ENCODE data around the gene IL27RA.
"Not testable (repeated sequence)": the region's sequence is repeated elsewhere in the genome, so short reads cannot be mapped to it uniquely, and the experiment has no call there.

IL27RA gene

GRCh38 chr19:14015524-14016035 lies 16.0 kb upstream of the IL27RA start:
- H3K27ac ChIP-seq (ENCODE audit: low read length), result no peak overlapping the region
- DNase-seq (ENCODE audit: low read depth, low spot score), result no peak
- H3K4me1 ChIP-seq (ENCODE audit: control insufficient read depth, insufficient read depth, low read length), result no peaks in the 10 kb centered on the region
- no peaks in the 10 kb centered on the region for H3K36me3 ChIP-seq (ENCODE audit: control insufficient read depth, insufficient read depth, low read length)
- H3K27me3 ChIP-seq (ENCODE audit: control insufficient read depth, insufficient read depth, low read length), result no peaks in the 10 kb centered on the region
- WGBS (ENCODE audit: insufficient coverage, insufficient read length), result no CpG with 5 or more reads among the region's 8 CpGs
- no peak overlapping the region for H3K4me3 ChIP-seq (ENCODE audit: low read length)
- H3K9me3 ChIP-seq (ENCODE audit: control insufficient read depth, insufficient read depth, low read length), result no peaks in the 10 kb centered on the region

- Histone ChIP-seq H3K4me3 (ENCODE audit: low read length) (no peak overlapping the region), H3K27me3 (ENCODE audit: control insufficient read depth, insufficient read depth, low read length) (no peaks in the 10 kb centered on the region), H3K27ac (ENCODE audit: low read length) (no peak overlapping the region), H3K4me1 (ENCODE audit: control insufficient read depth, insufficient read depth, low read length) (no peaks in the 10 kb centered on the region), H3K36me3 (ENCODE audit: control insufficient read depth, insufficient read depth, low read length) (no peaks in the 10 kb centered on the region), H3K9me3 (ENCODE audit: control insufficient read depth, insufficient read depth, low read length) (no peaks in the 10 kb centered on the region)
- no peak for DNase-seq (ENCODE audit: low read depth, low spot score)
- WGBS (ENCODE audit: insufficient coverage, insufficient read length), result no CpG with 5 or more reads among the region's 6 CpGs
Measured at GRCh38 chr19:14019100-14019499, 12.5 kb upstream of the IL27RA start.

GRCh38 chr19:14019739-14020138 lies 11.8 kb upstream of the IL27RA start:
- not testable (repeated sequence) for H3K9me3 ChIP-seq (ENCODE audit: control insufficient read depth, insufficient read depth, low read length); H3K36me3 ChIP-seq (ENCODE audit: control insufficient read depth, insufficient read depth, low read length); H3K27ac ChIP-seq (ENCODE audit: low read length); H3K27me3 ChIP-seq (ENCODE audit: control insufficient read depth, insufficient read depth, low read length); H3K4me3 ChIP-seq (ENCODE audit: low read length); H3K4me1 ChIP-seq (ENCODE audit: control insufficient read depth, insufficient read depth, low read length); DNase-seq (ENCODE audit: low read depth, low spot score)
- WGBS (ENCODE audit: insufficient coverage, insufficient read length), result no CpG with 5 or more reads among the region's 3 CpGs

DNA sequence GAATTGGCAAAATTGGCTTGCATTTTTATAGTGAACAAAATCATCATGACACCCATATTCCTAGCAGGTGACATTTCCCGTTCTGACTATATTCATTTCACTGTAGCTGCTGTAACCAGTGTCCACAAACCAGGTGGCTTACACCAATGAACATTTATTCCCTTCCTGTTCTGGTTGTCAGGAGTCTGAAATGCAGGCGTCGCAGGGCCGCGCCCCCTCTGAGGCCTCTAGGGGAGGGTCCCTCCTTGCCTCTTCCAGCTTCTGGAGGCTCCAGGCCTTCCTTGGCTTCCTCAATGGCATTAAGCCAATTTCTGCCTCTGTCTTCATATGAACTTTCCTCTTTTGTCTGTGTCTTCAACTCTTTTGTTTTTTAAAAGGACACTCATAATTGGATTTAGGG lies 10.1 kb upstream of the IL27RA start:
- H3K36me3 ChIP-seq (ENCODE audit: control insufficient read depth, insufficient read depth, low read length), result no peaks in the 10 kb centered on the region
- H3K27me3 ChIP-seq (ENCODE audit: control insufficient read depth, insufficient read depth, low read length), result no peaks in the 10 kb centered on the region
- H3K4me1 ChIP-seq (ENCODE audit: control insufficient read depth, insufficient read depth, low read length), result no peaks in the 10 kb centered on the region
- no CpG with 5 or more reads among the region's 5 CpGs for WGBS (ENCODE audit: insufficient coverage, insufficient read length)
- H3K4me3 ChIP-seq (ENCODE audit: low read length), result no peak overlapping the region
- H3K9me3 ChIP-seq (ENCODE audit: control insufficient read depth, insufficient read depth, low read length), result no peaks in the 10 kb centered on the region
- no peak overlapping the region for H3K27ac ChIP-seq (ENCODE audit: low read length)
- DNase-seq (ENCODE audit: low read depth, low spot score), result no peak

DNA sequence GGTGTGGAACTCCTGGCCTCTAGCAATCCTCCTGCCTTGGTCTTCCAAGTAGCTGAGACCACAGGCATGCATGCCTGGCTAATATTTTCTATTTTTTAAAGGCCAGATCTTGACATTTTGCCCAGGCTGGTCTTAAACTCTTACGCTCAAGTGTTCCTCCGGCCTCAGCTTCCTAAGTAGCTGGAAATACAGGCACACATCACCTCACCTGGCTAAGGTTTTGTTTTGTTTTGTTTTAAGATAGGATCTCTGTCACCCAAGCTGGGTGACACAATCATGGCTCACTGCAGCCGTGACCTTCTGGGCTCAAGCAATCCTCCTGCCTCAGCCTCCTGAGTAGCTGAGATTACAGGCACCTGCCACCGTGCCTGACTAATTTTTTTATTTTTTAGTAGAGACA lies 9.1 kb upstream of the IL27RA start:
- H3K36me3 ChIP-seq (ENCODE audit: control insufficient read depth, insufficient read depth, low read length), result no peaks in the 10 kb centered on the region
- no CpG with 5 or more reads among the region's 4 CpGs for WGBS (ENCODE audit: insufficient coverage, insufficient read length)
- no peak overlapping the region for H3K27ac ChIP-seq (ENCODE audit: low read length)
- no peaks in the 10 kb centered on the region for H3K9me3 ChIP-seq (ENCODE audit: control insufficient read depth, insufficient read depth, low read length)
- DNase-seq (ENCODE audit: low read depth, low spot score), result no peak
- H3K4me1 ChIP-seq (ENCODE audit: control insufficient read depth, insufficient read depth, low read length), result no peaks in the 10 kb centered on the region
- no peak overlapping the region for H3K4me3 ChIP-seq (ENCODE audit: low read length)
- no peaks in the 10 kb centered on the region for H3K27me3 ChIP-seq (ENCODE audit: control insufficient read depth, insufficient read depth, low read length)

GRCh38 chr19:14023404-14024235 lies 7.9 kb upstream of the IL27RA start:
- no peak for DNase-seq (ENCODE audit: low read depth, low spot score)
- H3K4me3 ChIP-seq (ENCODE audit: low read length), result no peak overlapping the region
- H3K36me3 ChIP-seq (ENCODE audit: control insufficient read depth, insufficient read depth, low read length), result no peaks in the 10 kb centered on the region
- H3K27me3 ChIP-seq (ENCODE audit: control insufficient read depth, insufficient read depth, low read length), result no peaks in the 10 kb centered on the region
- H3K27ac ChIP-seq (ENCODE audit: low read length), result no peak overlapping the region
- no peaks in the 10 kb centered on the region for H3K9me3 ChIP-seq (ENCODE audit: control insufficient read depth, insufficient read depth, low read length)
- WGBS (ENCODE audit: insufficient coverage, insufficient read length), result no CpG with 5 or more reads among the region's 9 CpGs
- no peaks in the 10 kb centered on the region for H3K4me1 ChIP-seq (ENCODE audit: control insufficient read depth, insufficient read depth, low read length)

DNA sequence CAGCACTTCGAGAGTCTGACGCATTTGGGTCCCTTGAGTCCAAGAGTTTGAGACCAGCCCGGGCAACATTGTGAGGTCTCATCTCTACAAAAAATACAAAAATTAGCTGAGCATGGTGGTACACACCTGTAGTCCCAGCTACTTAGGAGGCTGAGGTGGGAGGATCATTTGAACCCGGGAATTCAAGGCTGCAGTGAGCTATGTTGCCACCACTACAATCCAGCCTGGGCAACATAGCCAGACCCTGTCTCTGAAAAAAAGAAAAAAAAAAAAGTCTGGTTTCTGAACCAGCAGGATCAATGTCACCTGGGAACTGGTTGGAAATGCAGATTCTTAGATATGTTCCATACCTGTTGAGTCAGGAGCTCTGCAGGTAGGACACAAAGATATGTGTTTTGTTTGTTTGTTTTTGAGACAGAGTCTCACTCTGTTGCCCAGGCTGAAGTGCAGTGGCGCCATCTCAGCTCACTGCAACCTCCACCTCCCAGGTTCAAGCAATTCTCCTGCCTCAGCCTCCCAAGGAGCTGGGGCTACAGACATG lies 4.8 kb upstream of the IL27RA start:
- H3K9me3 ChIP-seq (ENCODE audit: control insufficient read depth, insufficient read depth, low read length); H3K4me1 ChIP-seq (ENCODE audit: control insufficient read depth, insufficient read depth, low read length); DNase-seq (ENCODE audit: low read depth, low spot score); H3K36me3 ChIP-seq (ENCODE audit: control insufficient read depth, insufficient read depth, low read length); H3K27ac ChIP-seq (ENCODE audit: low read length); H3K27me3 ChIP-seq (ENCODE audit: control insufficient read depth, insufficient read depth, low read length); H3K4me3 ChIP-seq (ENCODE audit: low read length): not testable (repeated sequence)
- no CpG with 5 or more reads among the region's 5 CpGs for WGBS (ENCODE audit: insufficient coverage, insufficient read length)

GRCh38 chr19:14027856-14028450 lies 3.6 kb upstream of the IL27RA start, which contains the start of gene RLN3:
RLN3 (plus strand) TSS chr19:14028148; CDS start chr19:14028205, 57 bp downstream.
- DNase-seq (ENCODE audit: low read depth, low spot score), result no peak

GRCh38 chr19:14028901-14029300 lies 2.7 kb upstream of the IL27RA start:
- Histone ChIP-seq H3K4me3 (ENCODE audit: low read length) (no peak overlapping the region), H3K9me3 (ENCODE audit: control insufficient read depth, insufficient read depth, low read length) (no peaks in the 10 kb centered on the region), H3K36me3 (ENCODE audit: control insufficient read depth, insufficient read depth, low read length) (no peaks in the 10 kb centered on the region), H3K27me3 (ENCODE audit: control insufficient read depth, insufficient read depth, low read length) (no peaks in the 10 kb centered on the region), H3K4me1 (ENCODE audit: control insufficient read depth, insufficient read depth, low read length) (no peaks in the 10 kb centered on the region; the same call in 1 of the 2 replicates), H3K27ac (ENCODE audit: low read length) (no peak overlapping the region)
- WGBS (ENCODE audit: insufficient coverage, insufficient read length), result no CpG with 5 or more reads among the region's 4 CpGs
- DNase-seq (ENCODE audit: low read depth, low spot score), result no peak

More at GRCh38 chr19:14027856-14028450, 3.6 kb upstream of the IL27RA start, which contains the start of gene RLN3:
- H3K36me3 ChIP-seq (ENCODE audit: control insufficient read depth, insufficient read depth, low read length), result no peaks in the 10 kb centered on the region
- H3K27ac ChIP-seq (ENCODE audit: low read length), result no peak within 1 kb of the TSS
- WGBS (ENCODE audit: insufficient coverage, insufficient read length), result no CpG with 5 or more reads among the region's 24 CpGs
- H3K27me3 ChIP-seq (ENCODE audit: control insufficient read depth, insufficient read depth, low read length), result no peaks in the 10 kb centered on the region
- H3K4me3 ChIP-seq (ENCODE audit: low read length), result no peak within 1 kb of the TSS
- H3K4me1 ChIP-seq (ENCODE audit: control insufficient read depth, insufficient read depth, low read length), result no peaks in the 10 kb centered on the region; the same call in 1 of the 2 replicates
- H3K9me3 ChIP-seq (ENCODE audit: control insufficient read depth, insufficient read depth, low read length), result no peaks in the 10 kb centered on the region

DNA sequence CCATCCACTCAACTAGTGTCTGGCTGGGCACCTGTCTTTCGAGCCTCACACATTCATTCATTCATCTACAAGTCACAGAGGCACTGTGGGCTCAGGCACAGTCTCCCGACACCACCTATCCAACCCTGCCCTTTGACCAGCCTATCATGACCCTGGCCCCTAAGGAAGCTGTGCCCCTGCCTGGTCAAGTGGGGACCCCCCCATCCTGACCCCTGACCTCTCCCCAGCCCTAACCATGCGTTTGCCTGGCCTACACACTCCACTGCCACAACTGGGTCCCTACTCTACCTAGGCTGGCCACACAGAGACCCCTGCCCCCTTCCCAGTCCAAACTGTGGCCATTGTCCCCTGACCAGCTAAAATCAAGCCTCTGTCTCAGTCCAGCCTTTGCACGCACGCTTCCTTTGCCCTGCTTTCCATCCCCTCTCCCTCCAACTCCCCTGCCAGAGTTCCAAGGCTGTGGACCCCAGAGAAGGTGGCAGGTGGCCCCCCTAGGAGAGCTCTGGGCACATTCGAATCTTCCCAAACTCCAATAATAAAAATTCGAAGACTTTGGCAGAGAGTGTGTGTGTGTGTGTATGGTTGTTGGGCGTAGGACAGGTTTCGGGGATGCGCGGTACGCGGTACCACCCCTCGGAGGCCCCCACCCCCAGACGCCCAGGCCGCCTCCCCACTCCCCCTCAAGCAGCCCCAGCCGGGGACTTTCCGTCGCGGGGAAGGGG lies 404 bp upstream of the IL27RA start:
- no CpG with 5 or more reads among the region's 20 CpGs for WGBS (ENCODE audit: insufficient coverage, insufficient read length)
- no peaks in the 10 kb centered on the region; the same call in 1 of the 2 replicates for H3K4me1 ChIP-seq (ENCODE audit: control insufficient read depth, insufficient read depth, low read length)
- H3K4me3 ChIP-seq (ENCODE audit: low read length), result peak overlapping the region; percentile 41; the same call in 1 of the 2 replicates
- no peaks in the 10 kb centered on the region for H3K36me3 ChIP-seq (ENCODE audit: control insufficient read depth, insufficient read depth, low read length)
- no peaks in the 10 kb centered on the region for H3K27me3 ChIP-seq (ENCODE audit: control insufficient read depth, insufficient read depth, low read length)
- no peak overlapping the region for H3K27ac ChIP-seq (ENCODE audit: low read length)
- no peak for DNase-seq (ENCODE audit: low read depth, low spot score)
- no peaks in the 10 kb centered on the region for H3K9me3 ChIP-seq (ENCODE audit: control insufficient read depth, insufficient read depth, low read length)
